Fibroblast of the conjunctiva (primary cell): ENCODE data around the gene ZNG1F.
"Not testable (repeated sequence)": the region's sequence is repeated elsewhere in the genome, so short reads cannot be mapped to it uniquely, and the experiment has no call there.

Source experiments
- DNase-seq: peaks from one replicate; pipeline ENCODE4 v3.0.0-alpha.2; 2010; ENCODE audit warnings: low read depth

The ZNG1F gene

GRCh38 chr9:41189217-41189616 lies at the start of gene ZNG1F:
Gene ZNG1F, minus strand, starts transcription at chr9:41189317. Its CDS starts 59 bp downstream, at chr9:41189258.
- DNase-seq, result not testable (repeated sequence)

GRCh38 chr9:41237110-41237749 lies 48.1 kb upstream of the ZNG1F start:
- DNase-seq, result not testable (repeated sequence)

GRCh38 chr9:41236486-41237109 lies 47.5 kb upstream of the ZNG1F start:
- DNase-seq, result not testable (repeated sequence)

GRCh38 chr9:41234811-41235805 lies 46.0 kb upstream of the ZNG1F start:
- not testable (repeated sequence) for DNase-seq

GRCh38 chr9:41234221-41234620 lies 45.1 kb upstream of the ZNG1F start:
- DNase-seq, result not testable (repeated sequence)

GRCh38 chr9:41232326-41232725 lies 43.2 kb upstream of the ZNG1F start:
- DNase-seq, result not testable (repeated sequence)

GRCh38 chr9:41230418-41230817 lies 41.3 kb upstream of the ZNG1F start:
- not testable (repeated sequence) for DNase-seq

- no peak for DNase-seq
These were observed 40.6 kb upstream of the ZNG1F start for GRCh38 chr9:41229408-41230401.

- DNase-seq, result not testable (repeated sequence)
These were observed 30.7 kb upstream of the ZNG1F start for GRCh38 chr9:41219831-41220230.

GRCh38 chr9:41188439-41188838 lies 678 bp downstream of the ZNG1F start:
- not testable (repeated sequence) for DNase-seq

- not testable (repeated sequence) for DNase-seq
These were observed 14.1 kb downstream of the ZNG1F start for GRCh38 chr9:41174994-41175393.

- not testable (repeated sequence) for DNase-seq
These were observed 39.0 kb downstream of the ZNG1F start for GRCh38 chr9:41150116-41150515.

- DNase-seq, result not testable (repeated sequence)
These were observed 47.2 kb downstream of the ZNG1F start for GRCh38 chr9:41141878-41142277.

- not testable (repeated sequence) for DNase-seq
These were observed 60.5 kb downstream of the ZNG1F start, which contains the start of gene FOXD4L6 for GRCh38 chr9:41128581-41128980. Gene FOXD4L6, minus strand, starts transcription at chr9:41128681. Its CDS starts 298 bp downstream, at chr9:41128383.

GRCh38 chr9:41126746-41127446 lies 62.2 kb downstream of the ZNG1F start:
- not testable (repeated sequence) for DNase-seq

- DNase-seq, result not testable (repeated sequence)
These were observed 63.2 kb downstream of the ZNG1F start for GRCh38 chr9:41125936-41126335.

GRCh38 chr9:41125109-41125658 lies 63.9 kb downstream of the ZNG1F start:
- not testable (repeated sequence) for DNase-seq

GRCh38 chr9:41124250-41125108 lies 64.6 kb downstream of the ZNG1F start:
- not testable (repeated sequence) for DNase-seq

- not testable (repeated sequence) for DNase-seq
These were observed 65.3 kb downstream of the ZNG1F start for GRCh38 chr9:41123812-41124211.
